Spleen (tissue), 11 donors: ENCODE measurements around the gene ZNF362. TPM values are rescaled to one million over a fixed set of nuclear protein-coding genes. Genes with fewer than 3 reads are reported as not detected.

Source experiments
- DNase-seq: peaks from one replicate; pipeline ENCODE4 v3.0.0-alpha.2; 2020
- H3K27ac ChIP-seq, 8 donors: fragments of 200-600 bp; sonication (generic) in 7 of 8; 1 replicate in 4 of 8; 2 replicates in 4 of 8; pipeline versions ENCODE4 v1.5.0 to v1.8.0; 2016 to 2021; ENCODE audit warnings: inconsistent platforms in 4 of 8, mild to moderate bottlenecking in 4 of 8, moderate library complexity in 1 of 8
- H3K27me3 ChIP-seq, 7 donors: fragments of 200-600 bp; sonication (generic) in 6 of 7; replicated peaks in 1 of 7; 1 replicate in 4 of 7; 2 replicates in 3 of 7; pipeline versions ENCODE4 v1.5.0 to v1.8.0; 2016 to 2021; ENCODE audit warnings: inconsistent platforms in 3 of 7, mild to moderate bottlenecking in 1 of 7
- H3K36me3 ChIP-seq, 6 donors: fragments of 200-600 bp; sonication (generic) in 5 of 6; 1 replicate in 4 of 6; 2 replicates in 2 of 6; pipeline versions ENCODE4 v1.5.0 to v1.8.0; 2016 to 2021; ENCODE audit warnings: inconsistent platforms in 2 of 6
- H3K4me1 ChIP-seq, 6 donors: fragments of 200-600 bp; sonication (generic) in 5 of 6; 1 replicate in 3 of 6; 2 replicates in 3 of 6; pipeline versions ENCODE4 v1.5.0 to v1.8.0; 2016 to 2021; ENCODE audit warnings: inconsistent platforms in 3 of 6
- H3K4me3 ChIP-seq, 8 donors: fragments of 200-600 bp; sonication (generic) in 7 of 8; 1 replicate in 4 of 8; 2 replicates in 4 of 8; pipeline versions ENCODE4 v1.5.0 to v1.8.0; 2016 to 2021; ENCODE audit warnings: inconsistent platforms in 4 of 8, mild to moderate bottlenecking in 4 of 8, moderate library complexity in 2 of 8
- H3K9me3 ChIP-seq, 8 donors: fragments of 200-600 bp; sonication (generic) in 7 of 8; 1 replicate in 4 of 8; 2 replicates in 4 of 8; pipeline versions ENCODE4 v1.5.0 to v1.8.0; 2016 to 2021; ENCODE audit warnings: inconsistent platforms in 4 of 8
- POLR2A ChIP-seq, 3 donors: fragments of 450-650 bp; IDR thresholded peaks; one replicate each; pipeline ENCODE4 v1.5.1; 2017; ENCODE audit warnings: antibody characterized with exemption in 3 of 3, mild to moderate bottlenecking in 1 of 3
- POLR2AphosphoS5 ChIP-seq, 3 donors: sonication (generic); formaldehyde crosslinking; IDR thresholded peaks; one replicate each; pipeline ENCODE4 v1.5.1; 2017; ENCODE audit warnings: antibody characterized with exemption in 3 of 3
- WGBS, 5 donors: extraction: QIAGEN DNeasy Blood & Tissue Kit in 3 of 5; methylation state at CpG; one replicate each; pipeline versions ENCODE4 v1.1.5 to v1.1.7; 2013 to 2018; 5-methylcytosine and 5-hydroxymethylcytosine counted together
- intact Hi-C: fragments of 100-400 bp; cut with DNase I; formaldehyde crosslinking; loops from one replicate; pipeline ENCODE4 v1.15.0; 2023; ENCODE audit warnings: low total_unique reads
- polyA plus RNA-seq, 3 donors: library from polyadenylated mRNA; stranded (reverse); fragments of 200-250 nt; gene quantifications; one replicate each; pipeline ENCODE4 v1.2.1, GENCODE V29; 2013
- total RNA-seq, 7 donors: library from RNA; depleted of rRNA in 3 of 7; stranded (reverse); fragments of >200 nt in 3 of 7; fragmentation: NEBNext Ultra II Directional in 4 of 7; extraction: Animal tissue kit (Norgen Biotek cat#: 25700) in 4 of 7; gene quantifications; one replicate each; pipeline versions ENCODE4 v1.1.0 to v1.2.1, GENCODE V29; 2016 to 2021
- TF ChIP-seq, protein P1 (sequence below), 11 experiments: fragments of 200-600 bp in 7 of 11; fragments of 450-650 bp in 4 of 11; sonication (generic) in 4 of 11; IDR thresholded peaks in 8 of 11; conservative IDR thresholded peaks in 3 of 11; 1 replicate in 7 of 11; 2 replicates in 4 of 11; pipeline versions ENCODE4 v1.4.0 to v1.8.0; 2016 to 2021; ENCODE audit warnings: antibody characterized with exemption in 11 of 11, inconsistent platforms in 4 of 11, mild to moderate bottlenecking in 1 of 11
- donor health status: healthy with polysubstance abuse.
- donor health status: DM: no; HTN: no; CAD: no; lungs with moderate emphysema.
- donor health status: DM: no; HTN: no; CAD: no.
- donor health status: Bipolar disorder and iron deficiency.
- donor health status: healthy.
- donor health status: DM: no; HTN: no; CAD: no.
- donor health status: DM: yes; HTN: yes; CAD: no.

The ZNF362 gene
- total and polyA plus RNA-seq, 10 donors: 8.7 to 47.0 (median 24.8) TPM

DNA sequence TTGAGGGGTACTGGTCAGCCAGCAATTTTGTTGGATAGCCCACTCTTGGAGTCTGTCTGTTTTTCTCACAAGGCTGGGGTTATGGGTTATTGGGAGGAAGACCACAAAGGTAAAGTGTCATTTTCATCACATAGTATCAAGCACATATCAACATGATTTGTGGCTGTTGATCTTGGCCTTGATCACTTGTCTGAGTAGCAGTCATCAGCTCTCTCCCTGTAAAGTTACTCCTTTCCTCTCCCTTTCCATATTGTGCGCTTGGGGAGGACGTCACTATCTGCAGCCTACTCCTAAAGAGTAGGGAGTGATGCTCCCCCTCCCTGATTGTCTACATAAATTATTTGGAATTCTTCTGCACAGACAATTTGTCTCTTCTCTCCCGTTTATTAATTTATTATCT, 1.8 kb upstream of the ZNF362 start:
- no peak overlapping the region for H3K27ac ChIP-seq
- no peak overlapping the region for H3K4me3 ChIP-seq
- TF ChIP-seq, protein P1, sequence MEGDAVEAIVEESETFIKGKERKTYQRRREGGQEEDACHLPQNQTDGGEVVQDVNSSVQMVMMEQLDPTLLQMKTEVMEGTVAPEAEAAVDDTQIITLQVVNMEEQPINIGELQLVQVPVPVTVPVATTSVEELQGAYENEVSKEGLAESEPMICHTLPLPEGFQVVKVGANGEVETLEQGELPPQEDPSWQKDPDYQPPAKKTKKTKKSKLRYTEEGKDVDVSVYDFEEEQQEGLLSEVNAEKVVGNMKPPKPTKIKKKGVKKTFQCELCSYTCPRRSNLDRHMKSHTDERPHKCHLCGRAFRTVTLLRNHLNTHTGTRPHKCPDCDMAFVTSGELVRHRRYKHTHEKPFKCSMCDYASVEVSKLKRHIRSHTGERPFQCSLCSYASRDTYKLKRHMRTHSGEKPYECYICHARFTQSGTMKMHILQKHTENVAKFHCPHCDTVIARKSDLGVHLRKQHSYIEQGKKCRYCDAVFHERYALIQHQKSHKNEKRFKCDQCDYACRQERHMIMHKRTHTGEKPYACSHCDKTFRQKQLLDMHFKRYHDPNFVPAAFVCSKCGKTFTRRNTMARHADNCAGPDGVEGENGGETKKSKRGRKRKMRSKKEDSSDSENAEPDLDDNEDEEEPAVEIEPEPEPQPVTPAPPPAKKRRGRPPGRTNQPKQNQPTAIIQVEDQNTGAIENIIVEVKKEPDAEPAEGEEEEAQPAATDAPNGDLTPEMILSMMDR (IDR thresholded peaks at IDR 0.05 in 8 of 11, conservative IDR thresholded peaks at IDR 0.05 in 3 of 11): no peak
- TF ChIP-seq POLR2AphosphoS5 (IDR thresholded peaks at IDR 0.05) (no peak), POLR2A (IDR thresholded peaks at IDR 0.05) (no peak)
- 82 to 96% (median 90%) methylated on average over 3 of the region's 3 CpGs for WGBS, 5 donors
- H3K36me3 ChIP-seq: no peaks in the 10 kb centered on the region
- peaks cover 0 to 8% (median 0%) of the 10 kb centered on the region in 7 donors for H3K27me3 ChIP-seq
- no peaks in the 10 kb centered on the region for H3K9me3 ChIP-seq
- intact Hi-C loops: no loop called here
- peaks cover 17 to 36% (median 29%) of the 10 kb centered on the region in 6 donors for H3K4me1 ChIP-seq
- no peak for DNase-seq

DNA sequence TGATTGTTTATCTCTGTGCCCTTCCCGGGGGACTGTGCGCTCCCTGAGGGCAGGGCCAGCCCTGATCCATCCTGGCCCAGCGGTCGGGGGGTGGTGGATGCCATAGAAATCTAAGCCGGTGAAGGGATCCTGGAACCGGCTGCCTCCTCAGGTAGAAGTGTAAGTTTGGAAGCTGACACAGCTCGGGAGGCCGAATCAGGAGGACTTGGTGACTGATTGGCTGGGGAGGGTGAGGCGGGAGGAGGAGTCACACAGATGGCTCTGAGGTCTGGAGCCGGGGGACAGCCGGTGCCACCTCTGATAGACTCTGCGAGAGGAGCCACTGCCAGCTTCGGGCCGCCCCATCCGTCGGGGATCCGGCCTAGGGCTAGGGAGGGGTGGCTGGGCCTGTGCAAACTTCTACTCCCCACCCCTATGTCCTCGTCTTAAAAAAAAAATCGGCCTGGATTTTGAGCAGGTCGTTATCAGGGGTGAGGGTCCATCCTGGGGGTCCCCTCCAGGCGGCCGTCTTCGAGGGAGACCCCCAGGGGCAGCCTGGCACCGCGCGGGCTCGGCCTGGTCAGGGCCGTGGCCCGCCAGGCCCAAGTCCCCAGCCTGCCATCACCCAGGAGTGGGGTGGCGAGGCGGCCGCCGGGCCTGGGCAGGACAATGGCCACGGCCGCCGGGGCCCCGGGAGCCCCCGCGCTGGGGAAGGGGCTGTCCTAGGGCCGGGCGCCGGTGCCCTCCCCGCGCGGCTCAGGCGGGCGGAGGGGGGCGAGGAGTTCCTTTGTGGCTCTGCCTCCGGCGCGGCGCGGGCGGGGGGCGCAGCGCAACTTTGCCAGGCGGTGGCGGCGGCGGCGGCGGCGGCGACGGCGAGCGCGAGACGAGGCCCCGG, 708 bp upstream of the ZNF362 start:
- TF ChIP-seq, protein P1 (IDR thresholded peaks at IDR 0.05 in 8 of 11, conservative IDR thresholded peaks at IDR 0.05 in 3 of 11): peak in 1 of 11 experiments; percentile 4
- TF ChIP-seq POLR2A (IDR thresholded peaks at IDR 0.05) (peak in 1 of 3 donors; percentile 55), POLR2AphosphoS5 (IDR thresholded peaks at IDR 0.05) (peak; percentile 86 to 90 (median 88))
- Histone ChIP-seq H3K9me3 (no peaks in the 10 kb centered on the region), H3K27ac (peak overlapping the region; percentile 81 to 94 (median 90)), H3K4me3 (peak overlapping the region; percentile 34 to 91 (median 51)), H3K36me3 (no peaks in the 10 kb centered on the region), H3K27me3 (no peaks in the 10 kb centered on the region), H3K4me1 (peaks cover 17 to 47% (median 37%) of the 10 kb centered on the region in 6 donors)
- 7 to 32% (median 10%) methylated on average over 13 to 70 of the region's 70 CpGs for WGBS, 5 donors
- peak; percentile 91 for DNase-seq
- intact Hi-C loops: no loop called here

DNA sequence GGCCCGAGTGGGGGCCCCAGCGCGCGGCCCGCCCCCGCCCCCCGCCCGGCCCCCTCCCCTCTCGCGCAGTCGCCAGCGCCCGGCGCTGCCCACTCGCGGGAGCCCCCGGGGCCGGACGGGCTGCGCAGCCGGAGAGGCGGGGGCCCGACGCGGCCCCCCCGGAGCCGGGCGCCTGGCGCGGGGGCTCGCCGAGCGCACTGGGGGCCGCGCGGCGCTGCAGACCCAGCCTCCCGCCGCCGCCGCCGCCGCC, 146 bp upstream of the ZNF362 start:
- Histone ChIP-seq H3K27me3 (no peaks in the 10 kb centered on the region), H3K36me3 (no peaks in the 10 kb centered on the region), H3K4me3 (peak overlapping the region in 6 of 8 donors; percentile 49 to 91 (median 68)), H3K9me3 (no peaks in the 10 kb centered on the region), H3K27ac (peak overlapping the region in 7 of 8 donors; percentile 41 to 94 (median 91)), H3K4me1 (peaks cover 17 to 53% (median 43%) of the 10 kb centered on the region in 6 donors)
- DNase-seq: no peak
- 0% methylated on average over 7 to 42 of the region's 43 CpGs; no CpG with 5 or more reads in 2 of the 5 donors for WGBS, 5 donors
- intact Hi-C loops: no loop called here
- TF ChIP-seq POLR2AphosphoS5 (IDR thresholded peaks at IDR 0.05) (no peak), POLR2A (IDR thresholded peaks at IDR 0.05) (no peak)
- TF ChIP-seq, protein P1 (IDR thresholded peaks at IDR 0.05 in 8 of 11, conservative IDR thresholded peaks at IDR 0.05 in 3 of 11): no peak

DNA sequence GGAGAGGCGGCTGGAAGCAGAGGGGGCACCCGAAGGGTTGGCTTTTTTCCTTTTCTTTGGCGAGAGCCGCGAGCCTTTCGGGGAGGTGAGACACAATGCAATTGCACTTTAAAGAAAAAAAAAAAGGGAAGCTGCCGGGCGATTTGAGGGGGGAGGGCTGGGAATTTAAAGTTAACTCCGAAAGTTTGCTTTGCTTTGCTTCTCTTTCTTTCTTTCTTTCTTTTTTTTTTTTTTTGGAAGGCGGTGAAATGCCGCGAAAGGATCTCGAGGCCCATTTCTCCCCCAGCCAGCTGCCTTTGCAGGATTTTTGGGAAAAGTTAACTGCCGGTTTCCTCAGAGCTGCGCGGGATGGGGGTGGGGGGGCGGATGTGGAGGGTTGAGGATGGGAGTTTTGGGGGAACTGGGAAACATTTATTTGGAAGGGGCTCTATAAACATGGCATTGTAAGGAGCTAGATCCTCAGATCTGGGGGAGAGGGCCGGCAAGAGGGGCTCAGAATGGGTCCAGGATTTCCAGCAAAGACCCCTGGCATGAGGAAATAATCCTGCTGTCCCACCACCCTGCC, 997 bp downstream of the ZNF362 start:
- 1 to 2% (median 1%) methylated on average over 18 of the region's 18 CpGs for WGBS, 5 donors
- no peak for DNase-seq
- peak overlapping the region; percentile 66 to 94 (median 84) for H3K27ac ChIP-seq

More for the DNA sequence above, 997 bp downstream of the ZNF362 start:
- Histone ChIP-seq H3K36me3 (no peaks in the 10 kb centered on the region), H3K4me3 (peak overlapping the region; percentile 67 to 91 (median 76)), H3K9me3 (no peaks in the 10 kb centered on the region), H3K4me1 (peaks cover 17 to 62% (median 47%) of the 10 kb centered on the region in 6 donors), H3K27me3 (no peaks in the 10 kb centered on the region)
- TF ChIP-seq, protein P1 (IDR thresholded peaks at IDR 0.05 in 8 of 11, conservative IDR thresholded peaks at IDR 0.05 in 3 of 11): no peak
- TF ChIP-seq POLR2AphosphoS5 (IDR thresholded peaks at IDR 0.05): no peak
- no peak for TF ChIP-seq POLR2A (IDR thresholded peaks at IDR 0.05)
- intact Hi-C loops: no loop called here
